WTC11 (cell line): ENCODE results near the gene MAZ.

Source experiments
- CREB1 ChIP-seq: sonication (generic); formaldehyde crosslinking; IDR thresholded peaks from 2 replicates; pipeline ENCODE4 v1.8.0; 2023; ENCODE audit warnings: mild to moderate bottlenecking, missing genetic modification reagents
- E2F4 ChIP-seq: sonication (generic); formaldehyde crosslinking; IDR thresholded peaks from 2 replicates; pipeline ENCODE4 v1.8.1; 2022; ENCODE audit warnings: low read depth, mild to moderate bottlenecking, moderate library complexity, missing genetic modification reagents, borderline replicate concordance
- ETV6 ChIP-seq: sonication (generic); formaldehyde crosslinking; IDR thresholded peaks from 2 replicates; pipeline ENCODE4 v1.8.1; 2022; ENCODE audit warnings: mild to moderate bottlenecking, missing genetic modification reagents
- FOXK1 ChIP-seq: sonication (generic); formaldehyde crosslinking; IDR thresholded peaks from 2 replicates; pipeline ENCODE4 v1.8.0; 2022; ENCODE audit warnings: mild to moderate bottlenecking, moderate library complexity, missing genetic modification reagents
- IRF2 ChIP-seq: sonication (generic); formaldehyde crosslinking; IDR thresholded peaks from 2 replicates; pipeline ENCODE4 v1.8.0; 2022; ENCODE audit warnings: low read depth, missing genetic modification reagents, borderline replicate concordance
- TEAD4 ChIP-seq: sonication (generic); formaldehyde crosslinking; IDR thresholded peaks from 2 replicates; pipeline ENCODE4 v1.8.0; 2022; ENCODE audit warnings: mild to moderate bottlenecking, missing genetic modification reagents
- TF ChIP-seq, protein P1 (sequence below): fragments of 200-600 bp; IDR thresholded peaks from 2 replicates; pipeline ENCODE4 v1.8.0; 2022; ENCODE audit warnings: antibody characterized with exemption
- TF ChIP-seq, protein P2 (sequence below): fragments of 250-450 bp; sonication (Bioruptor Pico); IDR thresholded peaks from 2 replicates; pipeline ENCODE4 v1.9.0; 2021; ENCODE audit warnings: mild to moderate bottlenecking, borderline replicate concordance

DNA sequence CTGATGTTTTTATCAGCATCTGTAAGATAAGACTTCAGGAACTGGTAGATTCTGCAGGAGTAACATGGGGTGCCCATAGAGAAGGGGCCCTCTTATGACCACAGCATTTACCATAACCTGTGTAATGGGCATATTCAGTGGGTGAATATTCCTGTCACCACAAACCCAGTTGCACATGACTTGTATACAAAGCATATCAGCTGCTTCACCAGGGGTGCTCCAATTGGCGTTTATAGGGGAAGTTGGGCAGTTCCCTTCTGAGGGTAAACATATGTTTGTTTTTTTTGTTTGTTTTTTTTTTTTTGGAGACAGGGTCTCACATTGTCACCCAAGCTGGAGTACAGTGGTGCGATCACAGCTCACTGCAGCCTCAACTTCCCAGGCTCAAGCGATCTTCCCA is 39.8 kb upstream of the MAZ start:
- TF ChIP-seq, protein P1, sequence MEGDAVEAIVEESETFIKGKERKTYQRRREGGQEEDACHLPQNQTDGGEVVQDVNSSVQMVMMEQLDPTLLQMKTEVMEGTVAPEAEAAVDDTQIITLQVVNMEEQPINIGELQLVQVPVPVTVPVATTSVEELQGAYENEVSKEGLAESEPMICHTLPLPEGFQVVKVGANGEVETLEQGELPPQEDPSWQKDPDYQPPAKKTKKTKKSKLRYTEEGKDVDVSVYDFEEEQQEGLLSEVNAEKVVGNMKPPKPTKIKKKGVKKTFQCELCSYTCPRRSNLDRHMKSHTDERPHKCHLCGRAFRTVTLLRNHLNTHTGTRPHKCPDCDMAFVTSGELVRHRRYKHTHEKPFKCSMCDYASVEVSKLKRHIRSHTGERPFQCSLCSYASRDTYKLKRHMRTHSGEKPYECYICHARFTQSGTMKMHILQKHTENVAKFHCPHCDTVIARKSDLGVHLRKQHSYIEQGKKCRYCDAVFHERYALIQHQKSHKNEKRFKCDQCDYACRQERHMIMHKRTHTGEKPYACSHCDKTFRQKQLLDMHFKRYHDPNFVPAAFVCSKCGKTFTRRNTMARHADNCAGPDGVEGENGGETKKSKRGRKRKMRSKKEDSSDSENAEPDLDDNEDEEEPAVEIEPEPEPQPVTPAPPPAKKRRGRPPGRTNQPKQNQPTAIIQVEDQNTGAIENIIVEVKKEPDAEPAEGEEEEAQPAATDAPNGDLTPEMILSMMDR, result no peak
- TF ChIP-seq TEAD4 (CRISPR knock-in tag) (no peak), IRF2 (CRISPR knock-in tag) (no peak), FOXK1 (CRISPR knock-in tag) (no peak), E2F4 (CRISPR knock-in tag) (no peak), CREB1 (no peak), ETV6 (CRISPR knock-in tag) (no peak)
- TF ChIP-seq, protein P2, sequence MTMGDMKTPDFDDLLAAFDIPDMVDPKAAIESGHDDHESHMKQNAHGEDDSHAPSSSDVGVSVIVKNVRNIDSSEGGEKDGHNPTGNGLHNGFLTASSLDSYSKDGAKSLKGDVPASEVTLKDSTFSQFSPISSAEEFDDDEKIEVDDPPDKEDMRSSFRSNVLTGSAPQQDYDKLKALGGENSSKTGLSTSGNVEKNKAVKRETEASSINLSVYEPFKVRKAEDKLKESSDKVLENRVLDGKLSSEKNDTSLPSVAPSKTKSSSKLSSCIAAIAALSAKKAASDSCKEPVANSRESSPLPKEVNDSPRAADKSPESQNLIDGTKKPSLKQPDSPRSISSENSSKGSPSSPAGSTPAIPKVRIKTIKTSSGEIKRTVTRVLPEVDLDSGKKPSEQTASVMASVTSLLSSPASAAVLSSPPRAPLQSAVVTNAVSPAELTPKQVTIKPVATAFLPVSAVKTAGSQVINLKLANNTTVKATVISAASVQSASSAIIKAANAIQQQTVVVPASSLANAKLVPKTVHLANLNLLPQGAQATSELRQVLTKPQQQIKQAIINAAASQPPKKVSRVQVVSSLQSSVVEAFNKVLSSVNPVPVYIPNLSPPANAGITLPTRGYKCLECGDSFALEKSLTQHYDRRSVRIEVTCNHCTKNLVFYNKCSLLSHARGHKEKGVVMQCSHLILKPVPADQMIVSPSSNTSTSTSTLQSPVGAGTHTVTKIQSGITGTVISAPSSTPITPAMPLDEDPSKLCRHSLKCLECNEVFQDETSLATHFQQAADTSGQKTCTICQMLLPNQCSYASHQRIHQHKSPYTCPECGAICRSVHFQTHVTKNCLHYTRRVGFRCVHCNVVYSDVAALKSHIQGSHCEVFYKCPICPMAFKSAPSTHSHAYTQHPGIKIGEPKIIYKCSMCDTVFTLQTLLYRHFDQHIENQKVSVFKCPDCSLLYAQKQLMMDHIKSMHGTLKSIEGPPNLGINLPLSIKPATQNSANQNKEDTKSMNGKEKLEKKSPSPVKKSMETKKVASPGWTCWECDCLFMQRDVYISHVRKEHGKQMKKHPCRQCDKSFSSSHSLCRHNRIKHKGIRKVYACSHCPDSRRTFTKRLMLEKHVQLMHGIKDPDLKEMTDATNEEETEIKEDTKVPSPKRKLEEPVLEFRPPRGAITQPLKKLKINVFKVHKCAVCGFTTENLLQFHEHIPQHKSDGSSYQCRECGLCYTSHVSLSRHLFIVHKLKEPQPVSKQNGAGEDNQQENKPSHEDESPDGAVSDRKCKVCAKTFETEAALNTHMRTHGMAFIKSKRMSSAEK (CRISPR knock-in tag), result no peak
